Breast epithelium (tissue), 3 donors: ENCODE data around the gene MFAP3L.

Experiments used
- CTCF ChIP-seq, 3 donors: fragments of 450-650 bp; IDR thresholded peaks; one replicate each; pipeline ENCODE4 v1.5.1; 2016 to 2017; ENCODE audit warnings: antibody characterized with exemption in 3 of 3, mild to moderate bottlenecking in 3 of 3, moderate library complexity in 3 of 3
- POLR2A ChIP-seq: fragments of 450-650 bp; IDR thresholded peaks from one replicate; pipeline ENCODE4 v1.6.1; 2016; ENCODE audit warnings: antibody characterized with exemption, mild to moderate bottlenecking, moderate library complexity

GRCh38 chr4:170008371-170008770, 17.8 kb downstream of the MFAP3L start:
- TF ChIP-seq POLR2A (no peak), CTCF (IDR thresholded peaks at IDR 0.05) (no peak)
